ENCODE data around the gene AOC2.
"Not testable (repeated sequence)": the region's sequence is repeated elsewhere in the genome, so short reads cannot be mapped to it uniquely, and the experiment has no call there.

AOC2 gene

DNA sequence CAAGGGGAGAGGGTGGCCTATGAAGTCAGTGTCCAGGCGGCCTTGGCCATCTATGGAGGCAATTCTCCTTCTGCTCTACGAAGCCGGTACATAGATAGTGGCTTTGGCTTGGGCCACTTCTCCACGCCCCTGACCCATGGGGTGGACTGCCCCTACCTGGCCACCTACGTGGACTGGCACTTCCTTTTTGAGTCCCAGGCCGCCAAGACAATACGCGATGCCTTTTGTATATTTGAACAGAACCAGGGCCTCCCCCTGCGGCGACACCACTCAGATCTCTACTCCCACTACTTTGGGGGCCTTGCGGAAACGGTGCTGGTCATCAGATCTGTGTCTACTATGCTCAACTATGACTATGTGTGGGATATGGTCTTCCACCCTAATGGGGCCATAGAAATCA, 24.0 kb downstream of the AOC2 start:
- H3K4me2 ChIP-seq: no peak overlapping the region
- H3K27ac ChIP-seq: no peak overlapping the region
- no peaks in the 10 kb centered on the region for H3K36me3 ChIP-seq
- no peaks in the 10 kb centered on the region for H3K27me3 ChIP-seq
- no peak overlapping the region for H3K9ac ChIP-seq
- no peaks in the 10 kb centered on the region for H4K20me1 ChIP-seq
- H3K4me1 ChIP-seq: no peaks in the 10 kb centered on the region
- H3K4me3 ChIP-seq: no peak overlapping the region
- TF ChIP-seq Cebpa-rat (IDR thresholded peaks at IDR 0.05): no peak
- H3K9me3 ChIP-seq: peaks cover 20% of the 10 kb centered on the region

DNA sequence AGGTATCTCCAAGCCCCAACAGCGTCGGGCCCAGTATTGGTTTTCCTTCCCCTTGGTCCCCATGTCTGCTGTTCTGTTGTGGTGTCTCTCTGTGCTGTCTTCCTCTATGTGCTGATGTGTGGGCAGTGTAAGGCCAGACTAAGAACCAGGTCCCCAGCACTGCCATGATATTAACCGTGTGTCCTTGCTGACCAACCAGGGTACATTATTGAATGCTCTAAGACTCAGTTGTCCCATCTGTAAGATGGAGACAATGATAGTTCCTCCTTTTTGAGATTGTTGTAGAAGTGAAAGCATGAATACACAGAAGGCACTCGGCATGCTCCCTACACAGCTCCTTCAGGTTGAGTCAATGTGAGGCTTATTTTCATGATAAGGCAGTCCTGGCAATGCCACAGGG, 27.3 kb downstream of the AOC2 start:
- Histone ChIP-seq H3K4me2 (no peak overlapping the region), H4K20me1 (no peaks in the 10 kb centered on the region), H3K9ac (no peak overlapping the region), H3K9me3 (peaks cover 20% of the 10 kb centered on the region), H3K36me3 (no peaks in the 10 kb centered on the region), H3K27me3 (no peaks in the 10 kb centered on the region), H3K27ac (no peak overlapping the region), H3K4me3 (no peak overlapping the region), H3K4me1 (no peaks in the 10 kb centered on the region)
- no peak for TF ChIP-seq Cebpa-rat (IDR thresholded peaks at IDR 0.05)

DNA sequence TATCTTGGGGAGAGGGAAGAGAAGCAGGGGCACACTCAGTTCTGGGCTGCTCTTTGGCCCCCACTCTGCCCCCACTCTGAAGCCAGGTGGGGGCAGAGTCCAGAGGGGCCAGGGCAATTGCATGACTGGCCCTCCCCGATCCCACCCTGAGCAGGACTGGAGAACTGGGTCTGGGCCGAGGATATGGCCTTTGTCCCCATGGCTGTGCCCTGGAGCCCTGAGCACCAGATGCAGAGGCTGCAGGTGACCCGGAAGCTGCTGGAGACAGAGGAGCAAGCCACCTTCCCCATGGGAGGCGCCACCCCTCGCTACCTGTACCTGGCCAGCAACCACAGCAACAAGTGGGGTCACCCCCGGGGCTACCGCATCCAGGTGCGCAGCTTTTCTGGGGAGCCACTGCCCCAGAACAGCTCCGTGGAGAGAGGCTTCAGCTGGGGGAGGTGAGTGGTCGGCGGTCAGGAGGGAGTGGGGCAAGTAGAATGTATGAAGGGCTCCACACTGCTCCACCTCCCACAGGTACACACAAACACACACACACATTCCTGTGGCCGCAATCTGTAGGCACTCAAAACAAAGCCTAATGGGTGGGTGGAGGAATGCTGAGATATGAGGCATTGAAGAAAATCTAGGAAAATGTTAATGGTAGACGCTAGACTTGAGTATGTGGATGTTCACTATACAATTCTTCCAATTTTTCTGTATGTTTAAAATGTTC, 28.0 kb downstream of the AOC2 start:
- no peaks in the 10 kb centered on the region for H3K27me3 ChIP-seq
- peaks cover 20% of the 10 kb centered on the region for H3K9me3 ChIP-seq
- H3K4me2 ChIP-seq: no peak overlapping the region
- H3K36me3 ChIP-seq: no peaks in the 10 kb centered on the region
- no peaks in the 10 kb centered on the region for H4K20me1 ChIP-seq
- no peak overlapping the region for H3K9ac ChIP-seq
- no peak overlapping the region for H3K27ac ChIP-seq
- no peak overlapping the region for H3K4me3 ChIP-seq
- TF ChIP-seq Cebpa-rat (IDR thresholded peaks at IDR 0.05): no peak
- H3K4me1 ChIP-seq: no peaks in the 10 kb centered on the region

DNA sequence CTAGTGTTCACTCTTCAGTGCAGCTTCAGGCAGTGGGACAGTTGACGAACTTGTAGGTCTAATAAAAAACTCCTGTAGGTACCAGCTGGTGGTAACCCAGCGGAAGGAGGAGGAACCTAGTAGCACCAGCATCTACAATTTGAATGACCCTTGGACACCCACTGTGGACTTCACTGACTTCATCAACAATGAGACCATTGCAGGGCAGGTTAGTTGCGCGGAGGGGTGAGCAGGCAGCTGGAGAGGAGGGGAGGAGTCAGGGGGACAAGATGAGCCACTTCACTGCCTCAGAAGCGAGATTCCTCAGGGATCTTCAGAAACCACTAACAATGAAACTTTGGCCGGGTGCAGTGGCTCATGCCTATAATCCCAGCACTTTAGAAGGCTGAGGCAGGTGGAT, 28.9 kb downstream of the AOC2 start:
- H3K4me2 ChIP-seq: no peak overlapping the region
- peaks cover 20% of the 10 kb centered on the region for H3K9me3 ChIP-seq
- H3K4me1 ChIP-seq: no peaks in the 10 kb centered on the region
- TF ChIP-seq Cebpa-rat (IDR thresholded peaks at IDR 0.05): no peak
- H3K36me3 ChIP-seq: no peaks in the 10 kb centered on the region
- H3K9ac ChIP-seq: no peak overlapping the region
- H3K27ac ChIP-seq: no peak overlapping the region
- H4K20me1 ChIP-seq: no peaks in the 10 kb centered on the region
- no peaks in the 10 kb centered on the region for H3K27me3 ChIP-seq
- no peak overlapping the region for H3K4me3 ChIP-seq

DNA sequence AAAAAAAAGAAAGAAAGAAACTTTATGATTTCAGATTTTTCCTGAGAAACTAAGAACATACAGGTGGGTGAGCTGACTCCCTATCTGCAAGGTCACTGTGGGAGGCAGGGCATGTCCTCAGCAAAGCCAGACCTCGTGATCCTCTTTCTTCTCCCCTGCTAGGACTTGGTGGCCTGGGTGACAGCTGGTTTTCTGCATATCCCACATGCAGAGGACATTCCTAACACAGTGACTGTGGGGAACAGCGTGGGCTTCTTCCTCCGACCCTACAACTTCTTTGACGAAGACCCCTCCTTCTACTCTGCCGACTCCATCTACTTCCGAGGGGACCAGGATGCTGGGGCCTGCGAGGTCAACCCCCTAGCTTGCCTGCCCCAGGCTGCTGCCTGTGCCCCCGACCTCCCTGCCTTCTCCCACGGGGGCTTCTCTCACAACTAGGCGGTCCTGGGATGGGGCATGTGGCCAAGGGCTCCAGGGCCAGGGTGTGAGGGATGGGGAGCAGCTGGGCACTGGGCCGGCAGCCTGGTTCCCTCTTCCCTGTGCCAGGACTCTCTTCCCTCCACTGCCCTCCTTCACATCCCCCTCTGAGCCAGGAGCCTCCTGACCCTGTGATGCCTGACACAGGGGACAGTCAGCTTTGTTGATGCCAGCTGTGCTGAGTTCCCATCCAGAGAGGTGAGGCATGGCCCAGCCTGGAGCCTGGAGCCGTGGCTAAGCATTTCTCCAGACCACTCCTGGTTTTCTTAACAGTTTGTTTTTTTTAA, 29.7 kb downstream of the AOC2 start:
- H3K27ac ChIP-seq, H3K36me3 ChIP-seq, H3K27me3 ChIP-seq, H3K9ac ChIP-seq, H3K4me3 ChIP-seq, H4K20me1 ChIP-seq, H3K4me1 ChIP-seq, H3K4me2 ChIP-seq: not testable (repeated sequence)
- peaks cover 20% of the 10 kb centered on the region for H3K9me3 ChIP-seq

DNA sequence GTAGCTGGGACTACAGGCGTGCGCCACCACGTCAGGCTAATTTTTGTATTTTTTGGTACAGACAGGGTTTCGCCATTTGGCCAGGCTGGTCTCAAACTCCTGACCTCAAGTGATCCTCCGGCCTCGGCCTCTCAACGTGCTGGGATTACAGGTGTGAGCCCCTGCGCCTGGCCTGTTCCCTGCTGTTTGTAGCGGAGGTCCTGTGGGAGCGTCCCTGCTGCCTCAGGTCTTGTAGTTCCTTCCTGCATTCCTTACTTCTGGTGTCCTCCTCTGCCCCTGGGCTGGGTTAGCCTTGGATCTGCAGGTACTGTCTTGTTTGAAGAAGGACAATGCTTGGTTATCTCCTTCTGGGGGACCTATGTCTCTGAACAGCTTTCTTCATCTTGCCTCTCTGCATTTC, 32.7 kb downstream of the AOC2 start:
- no peaks in the 10 kb centered on the region for H3K4me1 ChIP-seq
- no peak overlapping the region for H3K27ac ChIP-seq
- no peaks in the 10 kb centered on the region for H4K20me1 ChIP-seq
- TF ChIP-seq Cebpa-rat (IDR thresholded peaks at IDR 0.05): no peak
- no peak overlapping the region for H3K4me3 ChIP-seq
- no peak overlapping the region for H3K9ac ChIP-seq
- no peak overlapping the region for H3K4me2 ChIP-seq
- no peaks in the 10 kb centered on the region for H3K36me3 ChIP-seq
- no peaks in the 10 kb centered on the region for H3K27me3 ChIP-seq
- no peaks in the 10 kb centered on the region for H3K9me3 ChIP-seq

DNA sequence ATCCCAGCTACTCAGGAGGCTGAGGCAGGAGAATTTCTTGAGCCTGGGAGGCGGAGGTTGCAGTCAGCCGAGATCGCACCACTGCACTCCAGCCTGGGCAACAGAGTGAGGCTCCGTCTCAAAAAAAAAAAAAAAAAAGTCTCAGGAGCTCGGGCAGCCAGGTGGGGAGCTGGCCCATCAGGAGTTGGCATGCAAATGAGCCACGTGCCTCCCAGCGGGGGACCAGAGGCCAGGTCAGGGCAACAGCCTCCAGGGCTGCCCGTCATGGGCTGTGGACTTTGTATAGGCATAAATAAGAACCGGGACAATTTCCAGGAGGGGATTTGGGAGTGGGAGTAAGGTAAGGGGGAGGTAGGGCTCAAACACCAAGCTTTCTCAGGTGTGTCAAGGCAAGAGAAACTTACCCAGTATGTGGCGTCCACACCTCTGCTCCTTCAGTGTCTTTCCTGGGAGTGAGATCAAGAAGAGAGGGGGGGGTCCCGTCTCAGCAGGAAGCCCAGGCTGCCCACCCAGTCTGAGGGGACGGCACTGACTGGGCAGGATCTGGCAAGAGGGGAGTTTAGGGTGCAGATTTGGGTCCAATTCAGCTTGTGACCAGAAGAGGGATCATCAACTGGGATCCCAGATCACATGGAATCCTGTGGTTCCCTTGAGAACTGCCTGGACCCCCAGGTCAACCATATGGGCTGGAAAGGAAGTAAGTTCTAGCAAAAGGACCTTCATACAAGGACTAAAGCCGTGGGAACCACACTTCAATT, 33.9 kb downstream of the AOC2 start:
- no peak overlapping the region for H3K9ac ChIP-seq
- no peaks in the 10 kb centered on the region for H3K36me3 ChIP-seq
- no peak overlapping the region for H3K4me2 ChIP-seq
- TF ChIP-seq Cebpa-rat (IDR thresholded peaks at IDR 0.05): no peak
- no peaks in the 10 kb centered on the region for H3K27me3 ChIP-seq
- H4K20me1 ChIP-seq: no peaks in the 10 kb centered on the region
- H3K4me1 ChIP-seq: no peaks in the 10 kb centered on the region
- H3K4me3 ChIP-seq: no peak overlapping the region
- H3K27ac ChIP-seq: no peak overlapping the region
- H3K9me3 ChIP-seq: no peaks in the 10 kb centered on the region

DNA sequence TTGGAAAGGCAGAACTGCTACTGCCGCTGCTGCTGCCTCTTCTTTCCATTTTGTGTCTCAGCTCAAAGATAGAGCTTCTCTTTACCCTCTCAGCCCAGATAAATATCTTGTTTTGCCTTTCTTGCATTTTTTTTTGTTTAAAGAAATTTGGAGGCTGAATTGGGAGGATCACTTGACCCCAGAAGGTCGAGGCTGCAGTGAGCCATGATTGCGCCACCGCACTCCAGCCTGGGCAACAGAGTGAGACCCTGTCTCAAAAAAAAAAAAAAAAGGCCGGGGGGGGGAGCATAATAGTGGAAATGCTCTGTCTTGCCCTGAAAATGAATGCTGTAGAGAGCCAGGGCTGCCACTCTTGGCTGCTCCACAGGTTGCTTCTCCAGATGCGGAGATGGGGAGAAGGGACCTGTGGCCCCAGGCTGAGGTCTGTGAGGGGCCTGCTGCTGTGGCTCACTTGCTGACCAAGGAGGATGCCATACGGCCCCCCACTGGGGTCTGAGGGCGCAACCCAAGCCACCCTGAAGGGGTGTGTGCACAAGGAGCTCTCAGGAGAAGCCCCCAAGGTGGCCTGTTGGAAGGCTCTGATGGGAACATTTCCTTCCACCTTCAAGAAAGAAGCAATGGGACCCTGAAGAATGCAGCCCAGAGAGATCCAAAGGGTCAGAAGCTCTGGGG, 34.7 kb downstream of the AOC2 start:
- no peak for TF ChIP-seq Cebpa-rat (IDR thresholded peaks at IDR 0.05)
- H3K9ac ChIP-seq: no peak overlapping the region
- no peak overlapping the region for H3K4me2 ChIP-seq
- H3K27me3 ChIP-seq: no peaks in the 10 kb centered on the region
- no peaks in the 10 kb centered on the region for H3K9me3 ChIP-seq
- no peak overlapping the region for H3K27ac ChIP-seq
- no peak overlapping the region for H3K4me3 ChIP-seq
- H3K4me1 ChIP-seq: no peaks in the 10 kb centered on the region
- H3K36me3 ChIP-seq: no peaks in the 10 kb centered on the region
- H4K20me1 ChIP-seq: no peaks in the 10 kb centered on the region

DNA sequence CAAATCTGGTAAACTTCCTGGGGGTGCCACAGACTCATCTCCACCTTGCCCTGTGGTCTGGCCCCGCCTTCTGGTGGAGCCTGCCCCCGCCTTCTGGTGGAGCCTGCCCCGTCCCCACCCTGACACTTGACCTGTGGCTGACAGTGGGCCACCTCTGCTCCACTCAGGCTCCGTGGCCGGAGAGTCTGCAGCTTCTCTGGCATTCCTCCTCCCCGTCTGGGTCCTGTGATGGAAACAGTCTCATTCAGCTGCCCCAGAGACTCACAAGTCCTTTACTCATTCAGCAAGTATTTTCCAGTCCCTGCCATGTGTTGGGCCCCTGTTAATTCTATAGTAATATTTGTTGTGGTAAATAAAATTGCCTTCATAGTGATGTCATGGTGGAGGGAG, 35.2 kb downstream of the AOC2 start:
- H3K4me2 ChIP-seq: no peak overlapping the region
- no peak for TF ChIP-seq Cebpa-rat (IDR thresholded peaks at IDR 0.05)
- H3K4me1 ChIP-seq: no peaks in the 10 kb centered on the region
- no peak overlapping the region for H3K27ac ChIP-seq
- no peaks in the 10 kb centered on the region for H3K36me3 ChIP-seq
- H3K9ac ChIP-seq: no peak overlapping the region
- H3K27me3 ChIP-seq: no peaks in the 10 kb centered on the region
- no peaks in the 10 kb centered on the region for H4K20me1 ChIP-seq
- no peak overlapping the region for H3K4me3 ChIP-seq
- H3K9me3 ChIP-seq: no peaks in the 10 kb centered on the region

Measured in BLaER1 (cell line).